GM18520 (cell line): ENCODE measurements around the gene SMPD4.
"Not testable (repeated sequence)": the region's sequence is repeated elsewhere in the genome, so short reads cannot be mapped to it uniquely, and the experiment has no call there.

Source experiments
- ATAC-seq: cut with Tn5 transposase; IDR thresholded peaks from one replicate; pipeline ENCODE4 v1.9.1; 2021; ENCODE audit not compliant: unreplicated experiment

The SMPD4 gene

DNA sequence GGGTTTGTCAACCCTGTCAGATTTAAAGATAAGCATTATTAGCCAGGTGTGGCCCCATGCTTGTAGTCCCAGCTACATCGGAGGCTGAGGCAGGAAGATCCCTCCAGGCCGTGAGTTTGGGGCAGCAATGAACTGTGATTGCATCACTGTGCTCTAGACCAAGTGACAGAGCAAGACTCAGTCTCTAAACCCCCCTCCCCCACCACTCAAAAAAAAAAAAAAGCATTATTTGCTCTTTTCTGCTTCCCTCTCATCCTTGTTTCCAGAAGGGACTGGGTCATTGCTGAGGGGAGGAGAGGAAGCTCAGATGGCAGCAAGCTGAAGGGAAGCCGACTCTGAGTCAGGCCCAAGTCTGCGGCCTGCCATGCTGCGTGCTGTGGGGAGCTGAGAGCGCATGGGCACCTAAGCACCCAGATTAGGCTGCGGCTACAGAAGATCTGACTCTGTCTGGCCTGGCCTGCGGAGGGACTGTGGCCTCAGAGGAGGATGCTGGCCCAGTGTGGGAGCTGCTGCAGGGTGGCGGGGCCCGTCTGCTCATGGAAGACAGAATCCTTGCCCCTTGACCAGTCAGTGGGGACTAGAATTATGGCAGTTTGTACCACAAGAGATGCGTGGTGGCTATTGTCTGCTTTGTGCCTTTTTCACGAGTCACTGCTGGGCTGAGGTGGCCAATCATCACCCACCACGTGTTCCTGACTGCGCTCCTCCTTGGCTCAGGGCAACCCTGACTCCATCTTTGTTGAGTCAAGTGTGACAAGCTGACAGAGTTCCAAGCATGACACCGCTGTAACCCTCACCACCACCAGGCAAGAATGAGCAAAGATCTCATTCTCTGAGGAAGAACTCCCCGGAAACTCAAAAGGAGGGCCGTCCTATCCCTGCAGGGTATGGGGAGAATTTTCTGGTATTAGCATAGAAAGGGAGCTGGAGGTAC lies 6.7 kb upstream of the SMPD4 start:
- not testable (repeated sequence) for ATAC-seq

- ATAC-seq, result no peak
Measured at GRCh38 chr2:130187268-130187667, 5.9 kb upstream of the SMPD4 start.

GRCh38 chr2:130186391-130186790 lies 5.0 kb upstream of the SMPD4 start:
- ATAC-seq, result no peak

GRCh38 chr2:130185896-130186295 lies 4.5 kb upstream of the SMPD4 start:
- ATAC-seq, result no peak

DNA sequence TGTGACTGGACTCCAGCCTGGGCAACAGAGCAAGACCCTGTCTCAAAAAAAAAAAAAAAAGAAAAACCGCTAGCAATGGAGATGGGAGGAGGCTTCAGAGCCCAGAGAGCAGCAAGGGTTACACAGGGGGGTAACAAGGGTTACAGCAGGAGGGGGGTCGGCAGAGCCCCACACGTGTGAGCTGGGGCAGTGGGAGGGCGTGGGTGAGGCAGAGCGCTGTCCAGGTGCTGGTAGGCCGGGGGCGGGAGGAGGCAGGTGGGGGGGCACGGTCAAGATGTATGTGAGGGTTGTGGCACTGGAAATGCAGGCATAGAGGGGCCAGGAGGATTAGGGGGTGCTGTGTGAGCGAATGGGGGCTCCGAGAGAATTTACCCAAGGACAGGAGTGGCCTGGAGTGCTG lies 4.0 kb upstream of the SMPD4 start:
- no peak for ATAC-seq

- ATAC-seq, result no peak
Measured at GRCh38 chr2:130183512-130184373, 2.3 kb upstream of the SMPD4 start.

DNA sequence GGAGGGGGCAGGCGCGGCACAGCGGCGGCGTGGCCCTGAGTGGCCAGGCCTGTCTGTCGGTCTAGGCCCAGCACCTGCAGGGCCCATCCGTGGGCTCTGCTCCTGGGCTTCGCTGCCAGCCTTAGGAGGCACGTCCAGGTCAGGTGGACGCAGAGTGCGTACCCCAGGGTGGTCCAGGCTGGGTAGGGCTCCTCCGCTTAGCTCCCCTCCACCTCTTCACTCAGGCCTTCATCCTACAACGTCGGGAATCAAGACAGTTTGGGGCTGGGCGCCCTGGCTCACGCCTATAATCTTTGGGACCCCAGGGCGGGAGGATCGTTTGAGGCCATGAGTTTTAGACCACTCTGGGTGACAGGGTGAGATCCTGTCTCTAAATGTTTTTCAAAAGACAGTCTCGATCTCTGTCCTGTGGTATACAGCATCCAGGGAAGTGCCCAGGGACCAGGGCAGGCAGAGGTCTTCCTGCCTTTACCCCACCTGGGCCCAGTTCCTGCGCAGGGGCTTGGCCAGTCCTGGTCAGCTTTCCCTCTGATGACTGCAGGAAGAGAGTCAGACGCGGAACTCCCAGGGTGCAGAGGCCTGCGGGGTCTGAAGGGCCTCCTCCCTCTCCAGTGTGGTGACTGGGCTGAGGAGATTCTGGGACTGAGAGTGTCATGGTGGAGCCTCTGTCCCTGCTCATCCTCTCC lies 1.6 kb upstream of the SMPD4 start:
- not testable (repeated sequence) for ATAC-seq

GRCh38 chr2:130181880-130182682 lies 679 bp upstream of the SMPD4 start, which contains the start of gene MZT2B:
MZT2B (plus strand) TSS chr2:130182262; CDS start chr2:130182283, 21 bp downstream.
- ATAC-seq, result peak; percentile 78

DNA sequence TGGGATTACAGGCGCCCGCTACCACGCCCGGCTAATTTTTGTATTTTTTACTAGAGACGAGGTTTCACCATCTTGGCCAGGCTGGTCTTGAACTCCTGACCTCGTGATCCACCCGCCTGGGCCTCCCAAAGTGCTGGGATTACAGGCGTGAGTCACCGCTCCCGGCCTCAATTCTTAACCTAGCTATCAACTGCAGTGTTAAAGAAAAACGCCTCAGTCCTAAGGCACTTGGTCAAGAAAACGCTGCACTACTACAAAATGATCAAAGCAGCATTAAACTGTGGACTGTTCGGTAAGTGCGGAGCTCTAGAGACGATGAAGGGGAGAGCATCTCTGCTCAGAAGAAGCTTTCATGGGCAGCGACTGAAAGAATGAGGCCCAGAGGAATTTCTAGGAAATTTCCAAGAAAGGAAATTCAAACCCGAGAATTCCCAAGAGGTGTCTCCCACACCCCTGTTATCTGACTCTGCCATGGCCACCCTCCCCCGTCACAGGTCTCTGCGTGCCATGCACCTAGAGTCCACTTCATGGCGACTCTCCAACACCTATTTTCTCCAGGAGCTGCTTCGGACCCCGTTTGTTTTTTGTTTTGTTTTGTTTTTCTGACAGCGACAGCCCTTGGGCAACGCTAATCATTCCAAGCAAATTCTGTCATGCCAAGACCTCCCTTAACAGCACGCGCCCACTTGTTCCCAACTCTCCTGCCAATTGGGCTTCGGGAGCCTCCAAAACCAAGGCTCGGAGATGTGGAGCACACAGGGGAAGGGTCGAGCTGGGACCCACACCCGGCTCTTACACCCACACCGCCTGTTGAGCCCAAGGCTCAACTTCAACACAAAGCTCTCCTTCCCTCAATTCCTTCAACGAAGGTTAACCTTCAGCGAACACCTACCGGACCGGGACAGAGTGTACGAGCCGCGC lies 738 bp downstream of the SMPD4 start:
- not testable (repeated sequence) for ATAC-seq

DNA sequence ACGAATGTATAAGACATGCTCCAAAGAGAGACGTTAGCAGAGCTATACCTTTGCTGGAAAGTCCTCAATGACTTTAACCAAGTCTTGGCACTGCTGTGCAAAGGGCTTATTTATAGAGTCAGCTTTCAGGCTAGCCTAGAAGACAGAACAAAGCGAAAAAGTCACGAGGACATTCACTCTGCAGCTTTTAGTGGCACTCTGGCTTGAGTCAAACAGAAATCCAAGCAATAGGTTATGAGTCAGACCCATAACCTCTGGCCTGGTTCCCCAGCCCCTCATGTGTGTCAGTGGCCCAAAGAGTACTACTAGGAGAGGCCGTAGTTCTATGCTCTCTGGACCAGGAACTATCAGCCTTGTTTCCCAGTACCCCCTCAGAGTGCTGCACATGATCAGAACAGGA lies 6.5 kb downstream of the SMPD4 start:
- ATAC-seq, result peak; percentile 61

DNA sequence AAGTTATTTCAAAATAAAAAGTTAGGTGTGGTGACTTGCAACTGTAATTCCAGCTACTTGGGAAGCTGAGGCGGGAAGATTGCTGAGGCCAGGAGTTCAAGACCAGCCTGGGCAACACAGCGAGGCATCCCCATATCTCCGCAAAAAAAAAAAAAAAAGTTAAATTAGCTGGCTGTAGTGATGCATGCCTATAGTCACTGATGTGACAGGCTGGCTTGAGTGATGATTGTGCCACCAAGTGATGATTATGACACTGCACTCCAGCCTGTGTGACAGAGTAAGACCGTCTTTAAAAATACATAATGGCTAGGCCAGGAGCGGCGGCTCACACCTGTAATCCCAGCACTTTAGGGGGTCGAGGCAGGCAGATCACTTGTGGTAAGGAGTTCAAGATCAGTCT lies 11.5 kb downstream of the SMPD4 start:
- ATAC-seq, result no peak

GRCh38 chr2:130169163-130169562 lies 12.2 kb downstream of the SMPD4 start:
- ATAC-seq, result not testable (repeated sequence)

DNA sequence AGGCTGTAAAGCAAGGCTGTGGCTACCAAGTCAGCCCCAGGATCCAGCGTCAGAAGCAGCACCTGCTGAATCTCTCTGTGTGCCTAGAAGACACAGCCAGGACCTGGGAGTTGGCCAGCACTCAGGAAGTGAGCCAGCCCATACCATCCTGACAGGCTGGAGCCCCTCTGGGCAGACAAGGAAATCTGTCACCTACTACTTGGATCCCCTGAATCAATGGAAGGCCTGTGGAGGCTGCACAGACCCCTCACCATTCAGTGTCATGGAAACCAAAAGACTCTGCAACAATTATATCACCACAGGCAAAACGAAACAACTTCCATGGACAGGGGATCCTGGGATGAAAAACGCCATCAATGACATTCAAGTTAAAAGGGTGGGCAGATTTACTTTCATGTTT lies 14.8 kb downstream of the SMPD4 start:
- ATAC-seq, result not testable (repeated sequence)

DNA sequence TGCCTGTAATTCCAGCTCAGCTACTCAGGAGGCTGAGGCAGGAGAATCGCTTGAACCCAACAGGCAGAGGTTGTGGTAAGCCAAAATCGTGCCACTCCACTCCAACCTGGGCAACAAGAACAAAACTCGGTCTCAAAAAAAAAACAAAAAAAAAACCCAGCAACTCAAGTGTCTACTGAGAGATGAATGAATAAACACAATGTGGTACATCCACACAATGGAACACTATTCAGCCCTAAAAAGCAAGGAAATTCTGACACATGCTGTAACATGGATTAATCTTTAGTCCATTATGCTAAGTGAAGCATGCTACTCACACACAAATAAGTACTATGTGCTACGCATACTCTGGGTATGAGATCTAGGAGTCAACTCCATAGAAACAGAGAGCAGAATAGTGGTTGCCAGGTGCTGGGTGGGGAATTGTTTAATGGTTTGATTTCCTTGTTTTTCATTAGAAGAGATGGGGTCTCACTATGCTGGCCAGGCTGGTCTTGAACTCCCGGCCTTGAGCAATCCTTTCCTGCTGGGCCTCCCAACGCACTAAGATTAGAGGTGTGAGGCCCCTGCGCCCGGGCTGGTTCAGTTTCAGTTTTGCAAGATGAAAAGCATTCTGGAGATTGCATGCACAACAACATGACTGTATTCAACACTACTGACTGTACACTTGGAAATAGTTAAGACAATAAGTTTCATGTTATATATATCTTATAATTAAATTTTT lies 15.9 kb downstream of the SMPD4 start:
- no peak for ATAC-seq

DNA sequence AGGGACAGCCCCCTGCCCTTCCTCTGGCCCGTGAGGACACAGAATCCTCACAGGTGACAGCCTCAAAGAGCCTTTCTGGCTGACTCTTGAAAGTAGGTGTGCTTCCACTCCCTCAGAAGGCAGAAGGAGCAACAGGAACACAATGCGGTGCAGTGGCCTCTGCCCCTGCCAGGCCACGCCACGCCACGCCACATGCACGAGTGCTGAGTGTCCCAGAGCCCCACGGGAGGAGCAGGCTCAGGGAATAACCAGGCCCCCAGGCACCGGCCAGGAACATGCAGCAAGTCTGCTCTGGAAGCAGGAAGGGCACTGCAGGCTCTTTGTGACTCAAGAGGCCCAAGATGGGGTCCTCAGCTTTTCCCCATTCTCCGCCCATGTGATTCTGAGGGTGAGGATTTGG lies 18.4 kb downstream of the SMPD4 start:
- ATAC-seq, result no peak

DNA sequence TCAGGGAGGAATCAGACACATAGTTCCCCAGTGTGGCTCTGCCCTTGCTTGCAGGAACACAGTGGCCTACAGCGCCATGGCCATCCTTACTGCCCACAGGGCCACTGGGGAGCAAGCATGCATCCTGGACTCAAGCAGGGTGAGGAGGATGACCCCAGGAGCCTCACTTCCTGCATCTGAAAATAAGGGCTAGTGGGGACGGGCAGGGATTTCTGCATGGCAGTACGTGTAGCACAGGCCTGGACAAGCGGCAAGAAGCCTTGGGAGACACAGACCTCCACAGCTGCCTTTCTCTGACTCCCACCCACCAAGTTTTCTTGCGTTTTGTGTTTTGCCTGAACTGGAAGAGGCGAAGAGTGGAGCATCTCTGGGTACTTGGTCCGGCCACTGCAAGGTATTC lies 18.9 kb downstream of the SMPD4 start:
- ATAC-seq, result not testable (repeated sequence)

- ATAC-seq, result not testable (repeated sequence)
Measured at GRCh38 chr2:130160838-130161705, 20.3 kb downstream of the SMPD4 start.

DNA sequence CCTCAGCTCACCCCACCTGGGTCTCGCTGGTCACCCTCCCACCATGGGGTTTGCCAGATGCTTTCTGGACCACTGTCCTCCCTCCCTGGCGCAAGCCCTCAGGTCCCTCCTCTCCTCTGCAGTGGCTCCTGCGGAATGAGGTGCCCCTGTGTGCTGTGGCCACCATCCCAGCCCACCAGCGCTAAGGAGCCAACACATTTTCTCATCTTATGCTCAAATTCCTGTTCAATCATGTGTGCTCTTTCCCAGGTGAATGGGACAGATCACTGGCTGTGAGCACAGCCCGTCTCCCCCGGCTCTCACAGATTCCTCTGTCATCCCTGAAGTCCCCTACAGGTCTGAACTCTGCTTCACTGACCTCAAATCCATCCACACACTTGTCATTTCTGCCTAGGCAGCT lies 21.3 kb downstream of the SMPD4 start:
- no peak for ATAC-seq
